Left renal cortex interstitium (tissue), 4 donors: Measurements from ENCODE around the gene AKR1B15. TPM values are rescaled to one million over a fixed set of nuclear protein-coding genes. Genes with fewer than 3 reads are reported as not detected.
"Not testable (repeated sequence)": the region's sequence is repeated elsewhere in the genome, so short reads cannot be mapped to it uniquely, and the experiment has no call there.

Experiments
- DNase-seq, 4 donors: peaks; one replicate each; pipeline ENCODE4 v3.0.0-alpha.2; 2013; ENCODE audit warnings: low read depth in 4 of 4, low spot score in 2 of 4, missing footprints in 1 of 4
- polyA plus RNA-seq, 4 donors: library from polyadenylated mRNA; unstranded; fragments of 120-200 nt; gene quantifications; one replicate each; pipeline ENCODE4 v1.2.1, GENCODE V29; 2013; ENCODE audit not compliant: insufficient read length in 4 of 4

The AKR1B15 gene
- polyA plus RNA-seq, 4 donors, result 0.09 TPM; not detected in 3

DNA sequence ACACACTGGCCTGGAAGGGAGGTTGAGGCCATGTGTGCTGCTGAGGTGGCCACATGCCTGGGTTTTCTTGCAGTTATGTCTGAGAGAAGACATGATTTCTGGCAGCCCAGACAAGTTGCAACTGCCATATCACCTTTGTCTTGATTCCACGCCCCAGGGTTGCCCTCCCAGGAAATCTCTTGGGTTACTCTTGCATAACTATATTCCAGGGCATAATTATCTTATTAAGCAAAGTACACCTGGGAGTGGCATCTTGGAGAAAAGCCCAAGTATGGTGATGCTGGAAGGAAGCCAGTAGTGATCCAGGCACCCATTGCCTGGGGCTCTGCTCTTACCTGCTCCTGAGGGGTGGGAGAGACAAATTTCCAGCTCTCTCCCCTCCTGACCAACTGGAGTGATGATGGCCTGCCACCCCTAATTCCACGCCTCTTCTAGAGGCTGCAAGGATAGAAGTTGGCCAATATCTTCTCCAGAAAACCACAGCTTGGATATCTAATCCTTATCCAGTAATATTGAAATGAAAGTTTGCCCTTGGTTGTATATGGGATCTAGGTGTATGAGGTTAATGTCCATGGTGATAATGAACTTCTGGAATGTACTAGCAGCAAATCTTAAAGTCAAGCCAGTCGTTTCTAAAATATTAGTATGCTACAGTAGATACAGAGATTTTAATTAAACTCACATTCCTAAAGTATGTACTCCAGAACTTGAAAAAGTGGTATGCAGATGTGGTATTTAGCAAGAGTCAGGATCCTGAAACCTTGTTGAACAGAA is 16.5 kb upstream of the AKR1B15 start:
- no peak for DNase-seq

DNA sequence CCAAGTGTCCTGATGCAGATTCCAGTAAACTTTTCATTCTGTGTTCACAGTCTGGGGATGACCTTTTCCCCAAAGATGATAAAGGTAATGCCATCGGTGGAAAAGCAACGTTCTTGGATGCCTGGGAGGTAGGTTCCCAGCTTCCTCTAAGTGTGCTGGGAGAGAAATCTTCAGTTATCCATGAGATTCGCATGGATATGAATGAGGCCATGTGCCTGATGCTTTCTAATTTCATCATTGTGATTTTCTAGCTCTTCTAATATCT is 16.0 kb upstream of the AKR1B15 start:
- DNase-seq, result no peak

DNA sequence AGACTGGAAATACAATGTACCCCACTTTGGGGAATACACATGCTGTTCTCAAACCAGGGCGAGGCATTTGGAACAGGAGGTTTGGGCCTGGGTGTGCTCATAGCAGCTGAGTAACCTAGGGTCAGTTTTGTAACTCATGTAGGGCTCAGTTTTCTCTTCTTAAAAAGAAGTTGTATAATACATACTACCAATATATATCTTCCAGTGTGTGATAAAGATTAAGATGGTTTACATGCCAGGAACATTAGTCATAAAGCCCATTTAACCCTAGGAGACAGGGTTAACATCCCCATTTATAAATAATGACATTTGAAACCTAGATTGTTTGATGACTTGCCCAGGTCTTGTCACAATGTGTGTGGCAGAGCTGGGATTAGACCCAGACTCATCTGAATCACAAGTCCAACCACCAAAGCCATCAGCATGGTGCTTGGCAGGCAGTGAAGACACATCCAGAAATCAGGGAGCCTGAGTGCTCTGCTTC is 15.6 kb upstream of the AKR1B15 start:
- no peak for DNase-seq

DNA sequence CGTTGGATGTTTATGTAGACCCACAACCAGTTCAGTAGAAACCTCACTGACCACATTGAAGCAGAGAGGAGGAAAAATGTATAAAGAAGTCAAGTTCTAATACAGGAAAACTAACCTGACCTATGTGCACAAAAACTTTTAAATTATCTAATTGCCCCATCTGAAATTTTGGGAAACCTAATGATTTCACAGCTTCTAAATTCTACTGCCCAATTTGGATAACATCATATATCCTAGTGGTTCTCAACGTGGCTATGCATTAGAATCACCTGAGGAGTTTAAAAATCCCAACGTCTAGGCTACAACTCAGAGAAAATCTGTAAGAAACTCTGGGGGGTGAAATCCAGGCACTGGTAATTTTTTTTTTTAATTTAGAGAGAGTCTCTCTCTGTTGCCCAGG is 14.3 kb upstream of the AKR1B15 start:
- no peak for DNase-seq

DNA sequence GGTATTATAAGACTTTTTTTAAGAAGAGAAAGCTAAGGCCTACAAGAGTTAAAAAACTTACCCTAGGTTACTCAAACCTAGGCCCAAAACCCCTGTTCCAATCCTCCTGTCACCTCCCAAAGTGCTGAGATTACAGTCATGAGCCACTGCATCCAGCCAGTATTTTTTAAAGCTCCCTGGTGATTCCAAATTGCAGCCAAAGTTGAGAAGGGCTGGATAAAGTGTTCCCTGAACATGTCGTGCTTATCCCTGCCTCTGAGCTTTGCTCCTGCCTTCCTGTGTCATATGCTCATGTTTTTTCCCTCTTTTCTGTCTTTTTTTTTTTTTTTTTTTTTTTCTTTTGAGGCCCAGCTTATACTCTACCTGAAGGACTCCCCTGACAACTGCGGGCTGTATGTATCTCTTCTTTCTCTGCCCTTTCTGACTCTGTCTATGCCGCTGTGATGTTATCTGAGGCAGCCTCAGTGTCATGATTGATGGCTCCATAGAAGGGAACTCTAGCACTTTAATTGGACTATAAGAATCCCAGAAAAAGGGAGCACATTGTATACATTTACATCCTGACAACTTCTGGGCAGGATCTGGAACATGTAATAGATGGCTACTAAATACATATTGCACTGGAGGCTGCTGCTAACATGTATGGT is 13.5 kb upstream of the AKR1B15 start:
- no peak for DNase-seq

DNA sequence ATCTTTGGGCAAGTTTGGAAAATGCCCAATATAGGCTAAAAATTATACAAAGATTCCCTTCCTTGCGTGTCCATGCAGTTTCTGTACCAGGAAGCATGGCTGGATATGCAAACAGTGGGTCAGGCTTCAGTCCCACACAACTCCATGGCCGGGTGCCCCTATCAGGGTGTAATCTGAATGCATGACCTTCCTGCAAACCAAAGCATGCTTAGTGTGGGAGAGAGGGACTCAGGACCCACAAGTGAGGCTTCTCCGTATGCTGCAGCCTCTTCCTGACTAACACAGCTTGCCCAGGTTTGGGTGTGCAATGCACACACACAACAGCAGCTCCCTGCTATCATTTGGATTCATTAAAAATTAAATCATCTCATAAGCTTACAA is 13.0 kb upstream of the AKR1B15 start:
- no peak for DNase-seq

DNA sequence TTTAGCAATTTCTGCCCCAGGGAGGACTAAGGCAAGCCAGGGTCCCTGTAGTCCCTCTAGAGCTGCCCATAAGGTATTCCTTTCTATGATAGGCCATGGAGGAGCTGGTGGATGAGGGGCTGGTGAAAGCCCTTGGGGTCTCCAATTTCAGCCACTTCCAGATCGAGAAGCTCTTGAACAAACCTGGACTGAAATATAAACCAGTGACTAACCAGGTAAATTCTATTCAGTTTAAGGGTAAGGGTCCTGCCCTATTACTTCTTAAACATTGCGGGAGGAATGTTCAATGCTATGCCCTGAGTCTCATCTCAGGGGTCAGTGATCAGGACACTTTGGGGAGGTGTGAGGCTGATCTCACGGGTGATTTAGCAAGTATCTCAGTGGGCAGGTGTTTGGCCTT is 12.4 kb upstream of the AKR1B15 start:
- not testable (repeated sequence) for DNase-seq

DNA sequence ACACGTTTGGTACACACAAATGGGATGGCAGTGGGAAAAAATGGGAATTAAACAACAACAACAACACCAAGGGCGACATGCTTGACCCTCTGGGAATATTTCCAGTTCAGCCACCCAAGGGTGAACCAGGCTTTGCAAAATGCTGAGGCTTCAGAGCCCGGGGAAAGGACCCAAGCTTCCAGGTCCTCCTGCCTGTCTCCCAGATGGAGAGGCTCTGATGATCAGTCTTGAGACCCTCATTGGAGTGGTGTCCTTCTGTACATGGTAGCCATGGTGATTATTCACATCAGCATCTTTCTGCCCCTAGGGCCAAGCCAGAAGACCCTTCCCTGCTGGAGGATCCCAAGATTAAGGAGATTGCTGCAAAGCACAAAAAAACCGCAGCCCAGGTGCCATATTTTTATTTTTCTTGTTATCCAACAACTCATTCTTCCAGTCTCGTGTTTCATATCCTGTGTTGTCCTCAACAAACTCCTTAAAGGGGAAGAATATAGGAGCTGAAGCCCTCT is 11.6 kb upstream of the AKR1B15 start:
- DNase-seq, result not testable (repeated sequence)

DNA sequence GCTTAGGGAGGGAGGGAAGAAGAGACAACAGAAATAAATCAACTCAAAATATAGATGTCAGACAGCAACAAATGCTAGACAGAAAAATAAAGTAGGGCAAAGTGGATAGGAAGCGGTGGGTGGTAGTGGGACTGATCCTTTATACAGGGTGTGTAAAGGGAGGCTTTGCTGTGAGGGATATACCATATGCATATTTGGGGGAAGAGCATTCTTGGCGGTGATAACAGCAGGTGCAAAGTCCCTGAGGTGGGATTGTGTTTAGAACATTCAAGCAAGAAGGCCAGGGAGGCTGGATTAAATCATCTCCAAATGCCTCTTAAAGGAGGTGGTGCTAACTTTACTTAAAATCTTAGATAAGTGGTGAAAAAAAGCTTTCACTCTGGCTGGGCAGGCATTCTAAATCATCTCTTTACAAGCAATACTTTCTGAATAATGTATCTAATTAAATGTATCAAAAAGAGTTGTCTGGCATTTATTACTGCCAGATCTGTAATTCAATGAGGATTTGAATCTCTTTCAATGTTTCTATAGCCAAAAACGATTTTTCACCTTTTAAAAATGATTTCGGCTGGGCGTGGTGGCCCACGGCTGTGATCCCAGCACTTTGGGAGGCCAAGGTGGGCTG is 9.4 kb upstream of the AKR1B15 start:
- DNase-seq, result no peak

DNA sequence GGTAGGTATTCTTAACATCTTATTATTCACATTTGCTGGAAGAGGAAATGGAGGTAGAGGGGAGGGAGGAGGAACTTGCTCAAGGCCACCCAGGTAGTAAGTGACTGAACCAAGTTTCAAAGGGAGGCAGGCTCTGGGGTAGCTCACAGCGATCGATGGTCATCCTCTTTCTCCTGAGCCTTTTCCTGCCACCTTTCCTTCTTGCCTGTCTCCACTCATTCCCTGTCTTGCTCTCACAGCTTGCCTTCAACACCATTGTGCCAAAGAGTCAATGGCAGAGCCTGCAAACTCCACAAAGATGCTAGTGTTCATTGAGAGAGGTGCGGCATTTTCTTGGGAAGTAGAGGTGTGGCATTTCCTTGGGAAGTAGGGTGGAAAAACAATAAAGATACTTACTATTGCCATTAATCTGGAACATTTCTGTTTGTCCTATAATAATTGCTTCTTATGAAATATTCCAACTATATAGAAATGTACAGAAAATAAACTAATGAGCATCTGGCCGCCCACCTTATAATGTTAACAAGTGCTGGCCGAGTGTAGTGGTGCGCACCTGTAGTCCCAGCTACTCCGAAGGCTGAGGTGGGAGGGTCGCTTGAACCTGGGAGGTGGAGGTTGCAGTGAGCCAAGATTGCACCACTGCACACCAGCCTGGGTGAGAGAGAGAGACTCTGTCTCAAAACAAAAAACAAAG is 7.3 kb upstream of the AKR1B15 start:
- not testable (repeated sequence) for DNase-seq

DNA sequence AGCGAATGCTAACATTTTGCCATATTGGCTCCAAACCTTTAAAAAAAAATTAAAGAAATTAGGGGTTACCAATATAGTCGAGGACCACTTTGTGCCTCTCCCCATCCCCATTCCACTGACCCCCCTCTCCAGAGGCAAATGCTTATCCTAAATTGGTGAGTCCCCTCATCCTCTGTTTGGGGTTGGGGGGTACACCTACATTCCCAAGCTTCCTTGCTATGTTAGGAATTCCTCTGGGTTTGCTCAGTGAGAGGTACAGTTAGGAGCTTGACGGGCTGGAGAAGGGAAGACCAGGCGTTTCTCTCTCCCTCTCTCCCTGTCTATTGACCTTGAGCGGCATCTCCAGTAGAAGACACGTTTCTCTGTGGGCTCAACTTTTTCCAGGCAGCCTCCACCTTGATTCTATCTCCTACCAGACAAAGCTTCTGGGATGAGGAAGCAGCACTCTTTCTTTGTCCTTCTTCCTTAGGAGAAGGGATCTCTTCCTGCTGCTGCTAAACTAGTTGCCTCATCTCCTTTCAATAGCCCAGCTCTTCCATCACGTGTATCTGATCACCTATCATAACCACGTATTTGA is 6.6 kb upstream of the AKR1B15 start:
- no peak for DNase-seq

DNA sequence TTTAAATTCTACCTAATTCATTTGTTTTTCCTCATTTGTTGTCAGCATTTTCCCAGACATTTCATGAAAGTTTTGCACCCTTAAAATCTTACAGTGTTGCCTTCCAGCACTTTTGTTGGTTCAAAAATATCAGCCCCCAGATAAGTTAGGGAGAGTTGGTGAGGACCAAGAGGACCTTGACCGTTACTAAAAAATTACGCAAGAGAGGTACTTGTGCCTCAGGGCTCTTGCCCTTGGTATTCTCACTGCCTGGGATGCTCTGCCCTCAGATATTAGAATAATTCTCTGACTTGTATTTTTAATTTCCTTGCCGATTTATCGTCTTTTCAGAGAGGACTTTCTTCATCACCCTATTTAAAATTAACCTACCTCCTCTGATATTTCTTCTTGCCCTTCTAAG is 3.5 kb upstream of the AKR1B15 start:
- no peak for DNase-seq

DNA sequence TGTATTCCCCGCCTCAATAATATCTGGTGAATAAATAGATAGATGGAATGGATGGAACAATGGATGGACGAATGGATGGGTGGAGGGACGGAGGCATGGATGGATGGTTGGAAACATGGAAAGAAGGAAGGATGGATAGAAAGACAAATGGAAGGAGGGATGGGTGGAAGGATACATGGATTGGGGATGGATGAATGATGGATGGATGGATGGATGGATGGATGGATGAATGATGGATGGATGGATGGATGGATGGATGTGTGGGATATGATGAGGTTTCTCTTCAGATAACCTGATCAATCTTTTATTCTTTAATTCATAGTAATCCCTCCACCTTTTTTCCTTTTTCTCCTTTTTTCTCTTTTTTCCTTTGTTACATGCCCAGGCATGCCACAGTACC is 3.0 kb upstream of the AKR1B15 start:
- DNase-seq, result no peak

DNA sequence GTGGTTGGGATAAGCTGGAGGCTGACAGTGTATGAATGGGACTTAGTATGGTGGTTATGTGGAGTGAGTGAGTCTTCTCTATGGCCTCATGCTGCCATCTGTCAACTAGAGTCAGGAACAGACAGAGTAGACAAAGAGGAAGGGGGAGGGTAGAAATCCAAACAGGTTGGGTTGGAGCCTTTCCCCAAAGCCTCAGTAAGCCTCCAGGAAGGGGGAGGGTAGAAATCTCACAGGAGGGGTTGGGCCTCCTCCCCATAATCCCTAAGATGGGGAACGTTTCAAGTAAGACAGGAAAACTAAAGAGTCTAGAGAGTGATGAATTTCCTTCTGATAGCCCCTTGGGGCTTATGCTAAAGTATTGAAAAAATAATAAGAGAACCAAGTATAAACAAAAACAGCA is 2.0 kb upstream of the AKR1B15 start:
- DNase-seq, result no peak

DNA sequence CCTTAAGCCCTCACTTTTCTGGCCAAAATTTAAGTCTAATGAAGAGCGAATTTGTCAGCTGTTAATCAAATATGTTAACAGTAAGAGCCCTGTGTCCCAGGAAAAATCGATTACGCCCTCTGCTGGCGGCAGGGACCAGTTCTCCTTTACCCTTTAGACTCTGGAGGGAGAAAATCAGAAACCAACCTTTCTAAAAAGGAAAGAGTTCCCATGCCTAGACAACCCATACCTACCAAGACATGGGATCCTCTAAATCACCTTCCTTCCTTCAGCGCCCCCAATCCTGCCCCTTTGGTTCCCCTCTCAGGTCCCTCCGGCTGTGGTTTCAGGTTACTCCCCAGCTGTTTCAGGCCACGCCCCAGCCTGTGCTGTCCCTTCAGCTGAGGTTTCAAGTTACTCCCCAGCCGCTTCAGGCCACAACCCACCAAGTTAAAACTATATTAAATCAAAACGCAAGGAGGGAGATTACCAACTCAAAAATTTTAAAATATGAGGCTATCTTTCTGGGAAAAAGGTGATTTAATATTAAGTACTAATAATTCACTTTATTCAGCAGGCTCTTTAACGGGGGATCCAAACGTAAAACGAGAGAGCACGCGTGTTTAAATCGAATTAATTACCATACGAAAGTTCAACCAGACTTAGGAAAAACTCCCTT is 1.4 kb upstream of the AKR1B15 start:
- DNase-seq, result peak; percentile 51 to 75 (median 70)

DNA sequence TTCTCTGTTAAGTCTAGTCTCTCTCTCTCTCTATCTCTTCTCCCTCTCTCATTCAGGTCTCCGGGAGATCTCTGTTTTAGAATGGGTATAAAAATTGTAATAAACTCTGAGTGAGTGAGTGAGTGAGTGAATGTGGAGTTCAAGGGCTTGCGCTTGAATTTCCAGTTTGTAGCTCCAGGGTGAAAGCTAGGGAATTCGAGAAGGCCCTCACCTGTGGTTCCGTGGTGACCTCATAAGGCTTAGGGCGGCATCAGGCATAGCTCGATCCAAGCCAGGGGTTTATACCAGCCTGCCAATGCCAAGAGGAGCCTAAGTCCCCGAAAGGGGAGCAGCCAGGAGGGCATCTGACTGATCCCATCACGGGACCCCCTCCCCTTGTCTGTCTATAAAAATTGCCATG is 456 bp downstream of the AKR1B15 start:
- no peak for DNase-seq

DNA sequence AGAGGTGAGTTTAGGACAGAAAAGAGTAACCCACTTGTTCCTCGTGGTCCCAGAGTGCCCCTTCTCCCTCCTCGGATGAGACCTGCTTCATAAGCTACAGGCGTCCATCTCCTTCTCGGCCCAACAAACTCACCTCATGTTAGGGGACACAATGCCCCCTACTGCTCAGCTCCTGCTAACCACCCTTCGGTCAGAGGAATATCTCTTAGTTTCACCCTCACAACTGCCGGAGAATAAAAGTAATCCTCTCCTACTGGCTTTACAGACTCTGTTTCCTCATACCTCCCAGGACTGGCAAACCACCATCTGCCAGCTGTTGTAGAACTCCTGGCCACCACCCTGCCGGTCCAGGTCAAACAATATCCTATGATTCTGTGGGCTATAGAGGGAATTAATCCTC is 3.2 kb downstream of the AKR1B15 start:
- DNase-seq, result no peak

DNA sequence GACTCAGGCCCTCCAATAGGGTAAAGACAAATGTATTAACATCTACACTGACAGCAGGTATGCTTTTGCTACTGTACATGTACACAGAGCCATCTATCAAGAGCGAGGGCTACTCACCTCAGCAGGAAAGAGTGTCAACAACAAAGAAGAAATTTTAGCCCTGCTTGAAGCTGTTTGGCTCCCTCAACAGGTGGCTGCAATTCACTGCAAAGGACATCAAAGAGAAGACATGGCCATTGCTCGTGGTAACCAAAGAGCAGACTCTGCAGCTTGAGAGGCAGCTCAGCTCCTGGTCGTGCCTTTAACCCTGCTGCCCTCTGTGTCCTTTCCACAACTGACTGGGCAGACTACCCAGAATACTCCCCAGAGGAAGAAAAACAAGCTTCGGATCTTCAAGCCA is 5.1 kb downstream of the AKR1B15 start:
- DNase-seq, result no peak

DNA sequence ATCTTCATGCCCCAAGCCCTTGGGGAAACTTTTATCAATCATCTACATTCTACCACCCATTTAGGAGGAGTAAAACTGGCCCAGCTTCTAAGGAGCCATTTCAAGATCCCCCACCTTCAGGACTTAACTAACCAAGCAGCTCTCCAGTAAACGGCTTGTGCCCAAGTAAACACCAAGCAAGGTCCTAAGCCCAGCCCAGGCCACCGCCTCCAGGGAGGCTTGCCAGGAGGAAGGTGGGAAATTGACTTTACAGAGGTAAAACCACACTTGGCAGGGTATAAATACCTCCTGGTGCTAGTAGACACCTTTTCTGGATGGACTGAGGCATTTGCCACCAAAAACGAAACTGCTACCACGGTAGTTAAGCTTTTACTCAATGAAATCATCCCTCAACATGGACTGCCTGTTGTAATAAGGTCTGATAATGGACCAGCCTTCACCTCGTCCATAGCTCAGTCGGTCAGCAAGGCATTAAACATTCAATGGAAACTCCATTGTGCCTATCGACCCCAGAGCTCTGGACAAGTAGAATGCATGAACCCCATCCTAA is 5.6 kb downstream of the AKR1B15 start:
- no peak for DNase-seq

DNA sequence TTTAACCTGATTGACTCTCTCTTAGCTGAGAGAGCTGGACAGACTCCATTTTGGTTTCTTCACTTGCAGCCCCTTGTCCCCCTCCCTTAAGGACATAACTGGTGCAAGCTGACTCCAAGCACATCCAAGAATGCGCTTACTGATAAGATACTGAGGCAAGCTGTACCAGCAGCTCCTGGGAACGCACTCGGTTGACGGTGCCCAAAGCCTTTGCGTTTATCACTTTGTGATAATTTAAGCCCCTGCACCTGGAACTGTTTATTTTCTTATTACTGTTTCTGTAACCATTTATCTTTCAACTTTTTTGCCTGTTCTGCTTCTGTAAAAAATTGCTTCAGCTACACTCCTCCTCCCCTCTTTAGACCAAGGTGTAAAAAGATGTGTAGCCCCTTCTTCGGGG is 8.5 kb downstream of the AKR1B15 start:
- no peak for DNase-seq
